ENCODE measurements around the gene ZCCHC7. TPM values are rescaled to one million over a fixed set of nuclear protein-coding genes. Genes with fewer than 3 reads are reported as not detected.

Gene ZCCHC7
- total and polyA plus RNA-seq, 9 of the 15 experiments (the other 6 are each of a cell fraction or from before 2014, with no cell fraction given) = 34.1 to 68.9 (median 48.8) TPM

DNA sequence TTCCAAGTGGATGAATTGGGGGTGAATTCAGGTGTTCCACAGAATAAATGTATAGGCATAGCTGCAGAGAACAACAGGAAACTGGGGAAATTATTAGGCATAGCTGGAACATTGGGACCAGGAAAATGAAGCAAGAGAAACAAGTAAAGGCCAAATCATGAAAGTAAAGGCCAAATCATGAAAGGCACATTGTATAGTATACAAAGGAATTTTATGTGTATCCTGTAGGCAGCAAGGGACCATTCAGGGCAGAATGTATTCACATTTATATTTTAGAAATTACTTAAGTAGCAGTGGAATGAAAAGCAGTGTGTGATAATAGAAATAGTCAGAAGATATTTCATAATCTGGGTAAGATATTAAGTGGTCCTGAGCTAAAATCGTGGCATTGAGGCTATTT lies 174.8 kb downstream of the ZCCHC7 start:
- Histone ChIP-seq H3K9me1 (ENCODE audit: control insufficient read depth, insufficient read depth, low read length) (no peaks in the 10 kb centered on the region), H3K4me2 (ENCODE audit: insufficient read depth, low read length) (no peak overlapping the region), H4K20me1 (replicated peaks; ENCODE audit: control insufficient read depth, insufficient read depth, low read length) (no peaks in the 10 kb centered on the region), H3K9me3 (replicated peaks; ENCODE audit: control insufficient read depth, insufficient read depth, low read depth, low read length) (no peaks in the 10 kb centered on the region), H3K27me3 (ENCODE audit: control insufficient read depth in 2 of 2, insufficient read depth in 2 of 2, low read length in 2 of 2) (no peaks in the 10 kb centered on the region), H2AFZ (ENCODE audit: low read depth, low read length) (no peak overlapping the region), H3K4me1 (replicated peaks in 1 of 2; ENCODE audit: control insufficient read depth in 2 of 2, insufficient read depth in 2 of 2, low read length in 2 of 2) (peaks cover 0 to 42% of the 10 kb centered on the region in 2 experiments; a peak in 4 of 5 replicates), H3K4me3 (no peak overlapping the region), H3K79me2 (ENCODE audit: control insufficient read depth, insufficient read depth, low read length) (peaks cover 97% of the 10 kb centered on the region), H3K36me3 (ENCODE audit: control insufficient read depth, insufficient read depth, low read length) (no peaks in the 10 kb centered on the region), H3K9ac (ENCODE audit: insufficient read depth in 1 of 2, low read depth in 2 of 2, low read length in 2 of 2) (no peak overlapping the region), H3K27ac (ENCODE audit: extremely low read depth, low read depth, low read length) (no peak overlapping the region)
- no TSS peak for BruUV-seq (replicated peaks)
- in situ Hi-C loops (cut with MboI) (no loop called here), intact Hi-C loops (cut with micrococcal nuclease) (loop anchor here (5.0 to 10.0 kb wide), 2 partner anchors 83 to 170 kb away; partner anchors contain the start of gene ZCCHC7)
- POLR2A ChIA-PET = interaction anchor here (0.5 kb wide), 1 partner anchor 102 kb away, joined by 3 read pairs; no protein-coding TSS in a partner anchor
- CTCF ChIA-PET (ENCODE audit: low intra/inter-chr PET ratio) = no interaction called here
- DNase-seq (ENCODE audit: extremely low read depth in 1 of 4, low spot score in 3 of 4) = no peak
- no peak for FAIRE-seq
- TF ChIP-seq, protein P1, sequence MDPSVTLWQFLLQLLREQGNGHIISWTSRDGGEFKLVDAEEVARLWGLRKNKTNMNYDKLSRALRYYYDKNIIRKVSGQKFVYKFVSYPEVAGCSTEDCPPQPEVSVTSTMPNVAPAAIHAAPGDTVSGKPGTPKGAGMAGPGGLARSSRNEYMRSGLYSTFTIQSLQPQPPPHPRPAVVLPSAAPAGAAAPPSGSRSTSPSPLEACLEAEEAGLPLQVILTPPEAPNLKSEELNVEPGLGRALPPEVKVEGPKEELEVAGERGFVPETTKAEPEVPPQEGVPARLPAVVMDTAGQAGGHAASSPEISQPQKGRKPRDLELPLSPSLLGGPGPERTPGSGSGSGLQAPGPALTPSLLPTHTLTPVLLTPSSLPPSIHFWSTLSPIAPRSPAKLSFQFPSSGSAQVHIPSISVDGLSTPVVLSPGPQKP (CRISPR knock-in tag; IDR thresholded peaks at IDR 0.05) = no peak
- TF ChIP-seq ZNF436 (CRISPR knock-in tag; IDR thresholded peaks at IDR 0.05) (no peak), BCOR (IDR thresholded peaks at IDR 0.05) (no peak), U2AF1 (optimal IDR thresholded peaks at IDR 0.05; ENCODE audit: low read depth, low read length) (no peak), HIVEP1 (CRISPR knock-in tag; IDR thresholded peaks at IDR 0.05) (no peak), GABPB2 (CRISPR knock-in tag; conservative IDR thresholded peaks at IDR 0.05) (no peak), SMAD3 (CRISPR knock-in tag; conservative IDR thresholded peaks at IDR 0.05) (no peak), FOXA1 (IDR thresholded peaks at IDR 0.05; ENCODE audit: borderline replicate concordance) (no peak), KDM2B (CRISPR knock-in tag; IDR thresholded peaks at IDR 0.05) (no peak), RBM22 (IDR thresholded peaks at IDR 0.05; ENCODE audit: low read depth, low read length, poor library complexity, severe bottlenecking) (no peak), ZSCAN29 (IDR thresholded peaks at IDR 0.05) (no peak)
- TF ChIP-seq, protein P2, sequence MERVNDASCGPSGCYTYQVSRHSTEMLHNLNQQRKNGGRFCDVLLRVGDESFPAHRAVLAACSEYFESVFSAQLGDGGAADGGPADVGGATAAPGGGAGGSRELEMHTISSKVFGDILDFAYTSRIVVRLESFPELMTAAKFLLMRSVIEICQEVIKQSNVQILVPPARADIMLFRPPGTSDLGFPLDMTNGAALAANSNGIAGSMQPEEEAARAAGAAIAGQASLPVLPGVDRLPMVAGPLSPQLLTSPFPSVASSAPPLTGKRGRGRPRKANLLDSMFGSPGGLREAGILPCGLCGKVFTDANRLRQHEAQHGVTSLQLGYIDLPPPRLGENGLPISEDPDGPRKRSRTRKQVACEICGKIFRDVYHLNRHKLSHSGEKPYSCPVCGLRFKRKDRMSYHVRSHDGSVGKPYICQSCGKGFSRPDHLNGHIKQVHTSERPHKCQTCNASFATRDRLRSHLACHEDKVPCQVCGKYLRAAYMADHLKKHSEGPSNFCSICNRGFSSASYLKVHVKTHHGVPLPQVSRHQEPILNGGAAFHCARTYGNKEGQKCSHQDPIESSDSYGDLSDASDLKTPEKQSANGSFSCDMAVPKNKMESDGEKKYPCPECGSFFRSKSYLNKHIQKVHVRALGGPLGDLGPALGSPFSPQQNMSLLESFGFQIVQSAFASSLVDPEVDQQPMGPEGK (CRISPR knock-in tag; IDR thresholded peaks at IDR 0.05; ENCODE audit: borderline replicate concordance) = no peak
- no peak for ATAC-seq
- 73% methylated on average over 1 of the region's 1 CpG for WGBS (ENCODE audit: insufficient coverage, low coverage, missing lambda C conversion rate)
